Endothelial cell of umbilical vein (primary cell): Measurements from ENCODE around the gene NHP2. TPM values are rescaled to one million over a fixed set of nuclear protein-coding genes. Genes with fewer than 3 reads are reported as not detected.

ENCODE experiments used
- BruUV-seq: library from RNA; stranded (reverse); fragments of 400-500 nt; replicated peaks from 2 replicates; lab custom pipeline; 2021; lab: Mats Ljungman, UMichigan
- CTCF ChIA-PET: fragments of 300-600, 350-600 bp; sonication (Branson Sonifier 250); formaldehyde crosslinking; loops from one replicate; lab custom pipeline; 2021; ENCODE audit warnings: antibody characterized with exemption, inconsistent platforms; lab: Charles Lee
- POLR2A ChIA-PET: fragments of 300-600, 350-600 bp; sonication (Branson Sonifier 250); formaldehyde crosslinking; loops from one replicate; lab custom pipeline; 2021; ENCODE audit warnings: antibody characterized with exemption, inconsistent platforms; lab: Charles Lee
- DNase-seq: peaks from one replicate; pipeline ENCODE4 v3.0.0-alpha.2; 2011; ENCODE audit warnings: low read depth, low spot score
- FAIRE-seq: peaks from 2 replicates; lab custom pipeline; 2011; peaks lifted over from hg19 to GRCh38; lab: Jason Lieb, UNC
- H2AFZ ChIP-seq: 2 replicates; pipeline ENCODE4 v1.6.0; 2012; ENCODE audit warnings: low read depth, low read length, control low read depth, inconsistent platforms
- H3K27ac ChIP-seq: 2 replicates; pipeline ENCODE4 v1.5.1; 2011; ENCODE audit warnings: low read depth, mild to moderate bottlenecking, control low read depth, low read length, moderate library complexity; ENCODE audit not compliant: insufficient read depth
- H3K27me3 ChIP-seq, 2 experiments: 2 replicates each; pipeline versions ENCODE4 v1.6.0 to v1.6.1; 2011; ENCODE audit warnings: low read length in 2 of 2, mixed read lengths in 1 of 2; ENCODE audit not compliant: control insufficient read depth in 2 of 2, insufficient read depth in 2 of 2
- H3K36me3 ChIP-seq, 2 experiments: 2 replicates in 1 of 2; 3 replicates in 1 of 2; pipeline ENCODE4 v1.5.1; 2011; ENCODE audit warnings: low read length in 2 of 2, mild to moderate bottlenecking in 1 of 2, moderate library complexity in 1 of 2; ENCODE audit not compliant: control insufficient read depth in 2 of 2, insufficient read depth in 2 of 2; ENCODE audit errors: extremely low read depth in 1 of 2
- H3K4me1 ChIP-seq: 3 replicates; pipeline ENCODE4 v1.5.1; 2011; ENCODE audit warnings: mild to moderate bottlenecking, low read length; ENCODE audit not compliant: control insufficient read depth, insufficient read depth; ENCODE audit errors: extremely low read depth
- H3K4me2 ChIP-seq: 2 replicates; pipeline ENCODE4 v1.6.1; 2011; ENCODE audit warnings: low read length, control low read depth, mixed read lengths; ENCODE audit not compliant: insufficient read depth
- H3K4me3 ChIP-seq, 3 experiments: fragments of 200-600 bp in 1 of 3; sonication (generic), shearing (Covaris generic) in 1 of 3; replicated peaks in 1 of 3; 2 replicates each; pipeline ENCODE4 v1.5.1; 2011 to 2016; ENCODE audit warnings: control low read depth in 3 of 3, low read length in 3 of 3, mild to moderate bottlenecking in 2 of 3, inconsistent platforms in 1 of 3, low read depth in 1 of 3, moderate library complexity in 1 of 3; ENCODE audit not compliant: insufficient read depth in 1 of 3
- H3K79me2 ChIP-seq: 2 replicates; pipeline ENCODE4 v1.6.0; 2012; ENCODE audit warnings: low read length, inconsistent platforms; ENCODE audit not compliant: control insufficient read depth, insufficient read depth
- H3K9ac ChIP-seq: replicated peaks from 2 replicates; pipeline ENCODE3; 2011; ENCODE audit warnings: low read length, control low read depth; ENCODE audit not compliant: insufficient read depth; ENCODE audit errors: extremely low read depth
- H3K9me1 ChIP-seq: replicated peaks from 3 replicates; pipeline ENCODE4 v1.6.0; 2011; ENCODE audit warnings: mild to moderate bottlenecking, low read length; ENCODE audit not compliant: control insufficient read depth, insufficient read depth; ENCODE audit errors: extremely low read depth
- H3K9me3 ChIP-seq: replicated peaks from 2 replicates; pipeline ENCODE4 v1.5.1; 2012; ENCODE audit warnings: low read length, inconsistent platforms; ENCODE audit not compliant: control insufficient read depth, insufficient read depth
- H4K20me1 ChIP-seq: replicated peaks from 2 replicates; pipeline ENCODE3; 2011; ENCODE audit warnings: mild to moderate bottlenecking, low read length; ENCODE audit not compliant: control insufficient read depth, insufficient read depth; ENCODE audit errors: extremely low read depth
- FOS ChIP-seq: IDR thresholded peaks from 2 replicates; pipeline ENCODE4 v1.6.1; 2011; ENCODE audit warnings: mild to moderate bottlenecking, low read length, moderate library complexity, borderline replicate concordance; ENCODE audit not compliant: insufficient read depth
- MAX ChIP-seq: IDR thresholded peaks from 2 replicates; pipeline ENCODE4 v1.6.1; 2011; ENCODE audit not compliant: insufficient read depth, insufficient read length
- MYC ChIP-seq: IDR thresholded peaks from one replicate; pipeline ENCODE4 v1.6.1; 2011; ENCODE audit warnings: mild to moderate bottlenecking, low read depth, low read length
- POLR2A ChIP-seq: IDR thresholded peaks from 2 replicates; pipeline ENCODE4 v1.6.1; 2012; ENCODE audit warnings: low read depth, mild to moderate bottlenecking, control low read depth, low read length
- dilution Hi-C: fragments of 300-500 bp; cut with MboI; formaldehyde crosslinking; loops from one replicate; pipeline ENCODE4 v1.15.0; 2019; ENCODE audit warnings: low sequenced_read_pairs; ENCODE audit not compliant: extremely low pct_ligation_motif_present
- intact Hi-C: fragments of 100-400 bp; cut with micrococcal nuclease; formaldehyde crosslinking; loops from one replicate; pipeline ENCODE4 v1.10.0; 2022
- polyA plus RNA-seq, 4 experiments: library from polyadenylated mRNA; depleted of rRNA in 3 of 4; stranded (reverse) in 3 of 4; unstranded in 1 of 4; fragments of >200 nt; gene quantifications; 2 replicates each; pipeline versions ENCODE4 v1.2.1 to v1.2.3, GENCODE V29; 2011 to 2012; ENCODE audit warnings: missing spikeins in 1 of 4
- total RNA-seq: library from RNA; stranded (reverse); gene quantifications from 2 replicates; pipeline ENCODE4 v1.2.3, GENCODE V29; 2021

The NHP2 gene
- total and polyA plus RNA-seq, 2 donors (not counting 3 experiments of a cell fraction or from before 2014, with no cell fraction given), result 205 to 220 TPM

GRCh38 chr5:178103612-178104011, 50.1 kb downstream of the NHP2 start:
- CTCF ChIA-PET, result interaction anchor here (5.1 kb wide), 1 partner anchor 28 kb away, joined by 26 read pairs; no protein-coding TSS in a partner anchor
- Histone ChIP-seq H3K9ac (no peak overlapping the region), H2AFZ (no peak overlapping the region), H3K79me2 (no peaks in the 10 kb centered on the region), H3K4me1 (no peaks in the 10 kb centered on the region), H3K9me3 (no peaks in the 10 kb centered on the region), H3K27me3 (no peaks in the 10 kb centered on the region), H3K36me3 (no peaks in the 10 kb centered on the region), H3K4me3 (no peak overlapping the region), H3K9me1 (no peaks in the 10 kb centered on the region), H3K27ac (no peak overlapping the region), H3K4me2 (no peak overlapping the region), H4K20me1 (no peaks in the 10 kb centered on the region)
- intact Hi-C loops (no loop called here), dilution Hi-C loops (no loop called here)
- no TSS peak for BruUV-seq
- POLR2A ChIA-PET, result no interaction called here
- DNase-seq, result no peak
- TF ChIP-seq FOS, result no peak
- no peak for TF ChIP-seq MYC
- no peak for TF ChIP-seq POLR2A
- no peak for TF ChIP-seq MAX
- FAIRE-seq, result no peak

Other genes with a start within 250 kb of the NHP2 start
- gene PROP1, start 157.6 kb downstream of the NHP2 start, total RNA-seq, result not detected in 2 replicates
- gene PROP1, start 157.6 kb downstream of the NHP2 start, polyA plus RNA-seq, result not detected in 2 replicates
- gene N4BP3, start 40.4 kb downstream of the NHP2 start, total RNA-seq, result 38.2 and 40.3 TPM in 2 replicates
- 11.8 and 12.5 TPM in 2 replicates for gene N4BP3, start 40.4 kb downstream of the NHP2 start, polyA plus RNA-seq
- 34.2 and 38.2 TPM in 2 replicates for gene RMND5B, start 22.9 kb downstream of the NHP2 start, total RNA-seq
- 37.2 and 40.2 TPM in 2 replicates for gene RMND5B, start 22.9 kb downstream of the NHP2 start, polyA plus RNA-seq
- not detected in 2 replicates for gene GMCL2, start 33.5 kb upstream of the NHP2 start, total RNA-seq
- gene GMCL2, start 33.5 kb upstream of the NHP2 start, polyA plus RNA-seq, result not detected in 2 replicates
- gene HNRNPAB, start 50.6 kb upstream of the NHP2 start, total RNA-seq, result 309 and 310 TPM in 2 replicates
- 165 and 207 TPM in 2 replicates for gene HNRNPAB, start 50.6 kb upstream of the NHP2 start, polyA plus RNA-seq
- 80.5 and 81.7 TPM in 2 replicates for gene PHYKPL, start 78.9 kb upstream of the NHP2 start, total RNA-seq
- gene PHYKPL, start 78.9 kb upstream of the NHP2 start, polyA plus RNA-seq, result 71.7 and 75.8 TPM in 2 replicates